Esophagus muscularis mucosa (tissue), 4 donors: ENCODE results near the gene LGALS13.

Experiments
- CTCF ChIP-seq, 3 experiments: fragments of 200-600 bp in 2 of 3; fragments of 450-650 bp in 1 of 3; sonication (generic) in 2 of 3; IDR thresholded peaks; one replicate each; pipeline ENCODE4 v1.5.1; 2017 to 2019; ENCODE audit warnings: antibody characterized with exemption in 3 of 3, mild to moderate bottlenecking in 2 of 3, moderate library complexity in 1 of 3
- EP300 ChIP-seq: sonication (generic); formaldehyde crosslinking; IDR thresholded peaks from one replicate; pipeline ENCODE4 v1.6.1; 2017; ENCODE audit warnings: antibody characterized with exemption
- POLR2A ChIP-seq: fragments of 450-650 bp; IDR thresholded peaks from one replicate; pipeline ENCODE4 v1.6.1; 2017; ENCODE audit warnings: antibody characterized with exemption, moderate library complexity, mild to moderate bottlenecking, low read depth

GRCh38 chr19:39641773-39642172, 39.4 kb downstream of the LGALS13 start:
- TF ChIP-seq CTCF (IDR thresholded peaks at IDR 0.05) (no peak), POLR2A (no peak), EP300 (no peak)
